Measurements from ENCODE around the gene TEX2. TPM values are rescaled to one million over a fixed set of nuclear protein-coding genes. Genes with fewer than 3 reads are reported as not detected.

TEX2 gene
- total and polyA plus RNA-seq, 2 of the 13 experiments (the other 11 are each of a cell fraction or from before 2014, with no cell fraction given): 21.4 to 37.7 TPM

- peak; percentile 57; the same call in 1 of the 2 replicates for TF ChIP-seq ZNF280B (CRISPR knock-in tag; IDR thresholded peaks at IDR 0.05; ENCODE audit: borderline replicate concordance)
- TF ChIP-seq ZNF75D (CRISPR knock-in tag; IDR thresholded peaks at IDR 0.05; ENCODE audit: borderline replicate concordance): no peak
- TF ChIP-seq RAD51 (IDR thresholded peaks at IDR 0.05; ENCODE audit: borderline replicate concordance): no peak
- TF ChIP-seq ATRX (CRISPR knock-in tag; IDR thresholded peaks at IDR 0.05; ENCODE audit: borderline replicate concordance): no peak
- peak; percentile 63 for TF ChIP-seq GABPB1 (CRISPR knock-in tag; IDR thresholded peaks at IDR 0.05)
- 0 out of 2 replicates have a peak, but pooled peaks have one; percentile 70 for TF ChIP-seq SMAD3 (CRISPR knock-in tag; IDR thresholded peaks at IDR 0.05)
- TF ChIP-seq KDM1A (CRISPR knock-in tag; IDR thresholded peaks at IDR 0.05): peak; percentile 63; the same call in 1 of the 2 replicates
- peak; percentile 89 for TF ChIP-seq THRA (CRISPR knock-in tag; IDR thresholded peaks at IDR 0.05; ENCODE audit: borderline replicate concordance)
- no peak for TF ChIP-seq ZXDC (CRISPR knock-in tag; IDR thresholded peaks at IDR 0.05)
- peak; percentile 50 to 85; a peak in 3 of 4 replicates for TF ChIP-seq EP300 (IDR thresholded peaks at IDR 0.05; ENCODE audit: low read depth in 2 of 2, low read length in 2 of 2)
- TF ChIP-seq EP300 (CRISPR knock-in tag; IDR thresholded peaks at IDR 0.05; ENCODE audit: borderline replicate concordance): peak; percentile 80; the same call in 1 of the 2 replicates
- TF ChIP-seq MAX (IDR thresholded peaks at IDR 0.05): peak; percentile 58
- TF ChIP-seq CAMTA2 (CRISPR knock-in tag; IDR thresholded peaks at IDR 0.05; ENCODE audit: borderline replicate concordance): peak; percentile 94; the same call in 1 of the 2 replicates
- 0 out of 2 replicates have a peak, but pooled peaks have one; percentile 78 for TF ChIP-seq ZNF296 (CRISPR knock-in tag; conservative IDR thresholded peaks at IDR 0.05)
- peak; percentile 68 for TF ChIP-seq TAF1 (CRISPR knock-in tag; IDR thresholded peaks at IDR 0.05)
- TF ChIP-seq MIXL1 (CRISPR knock-in tag; IDR thresholded peaks at IDR 0.05): peak; percentile 72; the same call in 1 of the 2 replicates
- peak; percentile 61; the same call in 1 of the 2 replicates for TF ChIP-seq NR2C2 (CRISPR knock-in tag; IDR thresholded peaks at IDR 0.05; ENCODE audit: borderline replicate concordance)
- no peak for TF ChIP-seq DNMT1 (CRISPR knock-in tag; IDR thresholded peaks at IDR 0.05)
- peak; percentile 62; the same call in 1 of the 2 replicates for TF ChIP-seq KLF11 (CRISPR knock-in tag; IDR thresholded peaks at IDR 0.05)
- TF ChIP-seq ZNF607 (CRISPR knock-in tag; IDR thresholded peaks at IDR 0.05; ENCODE audit: borderline replicate concordance): peak; percentile 88
- TF ChIP-seq MEIS2 (CRISPR knock-in tag; IDR thresholded peaks at IDR 0.05): peak; percentile 63
- TF ChIP-seq POGZ (CRISPR knock-in tag; IDR thresholded peaks at IDR 0.05): peak; percentile 94
- peak; percentile 92 for TF ChIP-seq ZMYM3 (CRISPR knock-in tag; IDR thresholded peaks at IDR 0.05)
- 0 out of 2 replicates have a peak, but pooled peaks have one; percentile 73 for TF ChIP-seq ZFP36L2 (CRISPR knock-in tag; IDR thresholded peaks at IDR 0.05)
- TF ChIP-seq NBN (conservative IDR thresholded peaks at IDR 0.05): no peak
Measured at GRCh38 chr17:64216338-64217248, 46.5 kb downstream of the TEX2 start (continued).

All from HepG2 (cell line).